Activated naive CD8-positive, alpha-beta T cell treated with anti-CD3 and anti-CD28 coated beads for 36 hours (primary cell): ENCODE data around the gene BEX2. TPM values are rescaled to one million over a fixed set of nuclear protein-coding genes. Genes with fewer than 3 reads are reported as not detected.
"Not testable (repeated sequence)": the region's sequence is repeated elsewhere in the genome, so short reads cannot be mapped to it uniquely, and the experiment has no call there.

ENCODE experiments used
- DNase-seq: peaks from one replicate; pipeline ENCODE4 v3.0.0; 2021
- H3K27ac Mint-ChIP-seq: one replicate; pipeline ENCODE4 v1.8.0; 2022; ENCODE audit warnings: mild to moderate bottlenecking, moderate library complexity, mixed read lengths
- H3K27me3 Mint-ChIP-seq: one replicate; pipeline ENCODE4 v1.8.0; 2022; ENCODE audit warnings: mild to moderate bottlenecking, mixed read lengths
- H3K36me3 Mint-ChIP-seq: one replicate; pipeline ENCODE4 v1.8.0; 2021; ENCODE audit warnings: mild to moderate bottlenecking, mixed read lengths
- H3K4me1 Mint-ChIP-seq: one replicate; pipeline ENCODE4 v1.8.0; 2021; ENCODE audit warnings: mixed read lengths
- H3K4me3 Mint-ChIP-seq: one replicate; pipeline ENCODE4 v1.8.0; 2022; ENCODE audit warnings: mild to moderate bottlenecking, moderate library complexity, mixed read lengths
- H3K9me3 Mint-ChIP-seq: one replicate; pipeline ENCODE4 v1.8.0; 2022; ENCODE audit warnings: mixed read lengths
- total RNA-seq, 2 experiments: library from RNA; stranded (reverse); gene quantifications; one replicate each; pipeline ENCODE4 v1.2.3, GENCODE V29; 2021

The BEX2 gene
- total RNA-seq, 2 experiments from 2014 or later, result 17.6 to 18.1 TPM

- H3K27ac Mint-ChIP-seq, H3K4me1 Mint-ChIP-seq, H3K27me3 Mint-ChIP-seq, H3K4me3 Mint-ChIP-seq, H3K9me3 Mint-ChIP-seq, H3K36me3 Mint-ChIP-seq, DNase-seq: not testable (repeated sequence)
Observed at GRCh38 chrX:103305666-103306065, 5.1 kb downstream of the BEX2 start.

GRCh38 chrX:103304705-103305104 is 6.1 kb downstream of the BEX2 start:
- Mint-ChIP-seq H3K27me3 (no peaks in the 10 kb centered on the region), H3K4me3 (no peak overlapping the region), H3K9me3 (no peaks in the 10 kb centered on the region), H3K4me1 (peaks cover 4% of the 10 kb centered on the region), H3K36me3 (peaks cover 8% of the 10 kb centered on the region), H3K27ac (peak overlapping the region; percentile 73)
- DNase-seq, result no peak

DNA sequence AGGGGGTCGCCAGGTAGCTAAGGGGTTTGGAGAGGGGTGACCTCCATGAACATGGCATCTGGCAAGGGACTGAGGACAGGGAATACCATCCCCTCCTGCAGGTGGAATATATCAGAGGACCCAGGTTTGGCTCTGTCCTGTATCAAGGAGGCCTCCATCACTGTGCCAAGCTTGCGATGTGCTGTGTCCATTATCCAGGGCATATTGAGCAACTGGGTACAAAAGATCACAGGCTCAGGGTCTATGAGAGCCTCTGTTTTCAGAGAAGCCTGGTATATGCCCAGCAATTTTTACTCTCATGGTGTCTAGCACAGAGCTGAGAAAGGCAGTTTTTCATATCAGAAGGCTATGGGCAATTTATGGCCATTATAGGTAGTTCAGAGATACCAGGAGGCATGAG is 17.7 kb downstream of the BEX2 start:
- Mint-ChIP-seq H3K4me1 (no peaks in the 10 kb centered on the region), H3K9me3 (no peaks in the 10 kb centered on the region), H3K27ac (no peak overlapping the region), H3K4me3 (no peak overlapping the region), H3K27me3 (no peaks in the 10 kb centered on the region), H3K36me3 (no peaks in the 10 kb centered on the region)
- no peak for DNase-seq

DNA sequence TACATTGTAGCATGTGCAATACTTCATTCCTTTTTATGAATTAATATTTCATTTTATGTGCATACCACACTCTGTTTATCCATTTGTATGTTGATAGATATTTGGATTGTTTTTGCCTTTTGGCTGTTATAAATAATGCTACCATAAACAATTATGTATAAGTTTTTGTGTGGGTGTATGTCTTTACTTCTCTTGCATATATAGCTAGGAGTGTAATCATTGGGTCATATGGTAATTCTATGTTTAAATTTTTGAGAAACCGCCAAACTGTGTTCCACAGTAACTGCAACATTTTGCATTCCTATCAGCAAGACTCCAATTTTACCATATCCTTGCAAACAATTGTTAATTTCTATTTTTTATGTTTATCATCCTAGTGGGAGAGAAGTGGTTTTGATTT is 31.2 kb downstream of the BEX2 start:
- no peaks in the 10 kb centered on the region for H3K9me3 Mint-ChIP-seq
- H3K27ac Mint-ChIP-seq, result no peak overlapping the region
- peaks cover 36% of the 10 kb centered on the region for H3K27me3 Mint-ChIP-seq
- no peak overlapping the region for H3K4me3 Mint-ChIP-seq
- H3K36me3 Mint-ChIP-seq, result peaks cover 1% of the 10 kb centered on the region
- DNase-seq, result no peak
- H3K4me1 Mint-ChIP-seq, result peaks cover 2% of the 10 kb centered on the region

- H3K4me1 Mint-ChIP-seq, result peaks cover 2% of the 10 kb centered on the region
- no peak for DNase-seq
- no peaks in the 10 kb centered on the region for H3K36me3 Mint-ChIP-seq
- H3K27ac Mint-ChIP-seq, result no peak within 1 kb of the TSS
- no peaks in the 10 kb centered on the region for H3K9me3 Mint-ChIP-seq
- peak within 1 kb of the TSS; percentile 65 for H3K4me3 Mint-ChIP-seq
- peaks cover 43% of the 10 kb centered on the region for H3K27me3 Mint-ChIP-seq
Observed at GRCh38 chrX:103276581-103277002, 34.2 kb downstream of the BEX2 start, which contains the start of gene TCEAL5. Gene TCEAL5 (minus strand): TSS chrX:103276750. CDS start chrX:103274563, 2,187 bp downstream.

GRCh38 chrX:103275947-103276567 is 34.7 kb downstream of the BEX2 start:
- H3K4me3 Mint-ChIP-seq, result peak overlapping the region; percentile 65
- H3K4me1 Mint-ChIP-seq, result peaks cover 2% of the 10 kb centered on the region
- H3K36me3 Mint-ChIP-seq, result no peaks in the 10 kb centered on the region
- no peak for DNase-seq
- no peak overlapping the region for H3K27ac Mint-ChIP-seq
- H3K9me3 Mint-ChIP-seq, result no peaks in the 10 kb centered on the region
- peaks cover 43% of the 10 kb centered on the region for H3K27me3 Mint-ChIP-seq

DNA sequence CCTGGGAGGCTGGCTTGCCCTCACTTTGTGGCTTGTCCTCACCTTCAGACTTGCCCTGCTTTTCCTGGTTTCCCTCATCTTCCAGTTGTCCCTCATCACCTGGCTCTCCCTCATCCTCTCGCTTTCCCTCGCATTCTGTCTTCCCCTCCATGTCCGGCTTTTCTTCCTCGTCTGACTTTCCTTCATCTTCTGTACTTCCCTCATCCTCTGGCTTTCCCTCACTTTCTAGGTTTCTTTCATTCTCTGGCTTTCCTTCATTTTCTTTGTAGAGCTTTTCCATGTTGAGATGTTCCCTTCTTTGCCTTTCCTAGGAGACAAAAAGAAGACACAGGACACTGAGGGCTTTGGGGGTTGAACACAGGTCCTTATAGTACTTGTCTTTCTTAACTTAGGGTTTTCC is 36.5 kb downstream of the BEX2 start:
- no peak overlapping the region for H3K4me3 Mint-ChIP-seq
- no peaks in the 10 kb centered on the region for H3K36me3 Mint-ChIP-seq
- no peak overlapping the region for H3K27ac Mint-ChIP-seq
- H3K9me3 Mint-ChIP-seq, result no peaks in the 10 kb centered on the region
- H3K27me3 Mint-ChIP-seq, result peaks cover 43% of the 10 kb centered on the region
- DNase-seq, result no peak
- peaks cover 2% of the 10 kb centered on the region for H3K4me1 Mint-ChIP-seq

Other genes with a start within 250 kb of the BEX2 start
- 1 to 10 TPM in 1 of 2 experiments, under 1 TPM in 1; 0.84 to 1.8 TPM for gene BEX1, start 246.8 kb downstream of the BEX2 start, total RNA-seq
- not detected for gene NXF3, start 217.8 kb downstream of the BEX2 start, total RNA-seq
- 10 to 100 TPM; 21.6 to 24.6 TPM for gene BEX4, start 95.9 kb downstream of the BEX2 start, total RNA-seq
- gene TCEAL8, start 55.8 kb downstream of the BEX2 start, total RNA-seq, result 10 to 100 TPM; 37.2 to 38.1 TPM
- not detected for gene TCEAL5, start 34.2 kb downstream of the BEX2 start, total RNA-seq
- not detected for gene TCEAL7, start 19.2 kb upstream of the BEX2 start, total RNA-seq
- gene TCEAL9, start 45.5 kb upstream of the BEX2 start, total RNA-seq, result 10 to 100 TPM in 1 of 2 experiments, 1 to 10 TPM in 1; 9.6 to 10.4 TPM
- gene BEX3, start 65.5 kb upstream of the BEX2 start, total RNA-seq, result 10 to 100 TPM; 31.4 to 31.7 TPM
- under 1 TPM; 0.14 to 0.20 TPM for gene RAB40A, start 208.5 kb upstream of the BEX2 start, total RNA-seq